HTERT RPE-1 (cell line): ENCODE results near the gene TNNC1.

Source experiments
- in situ Hi-C: fragments of 300-500 bp; cut with MboI; formaldehyde crosslinking; loops from 4 replicates; pipeline ENCODE4 v1.14.3; 2020; ENCODE audit warnings: low sequenced_read_pairs

The TNNC1 gene

GRCh38 chr3:52443791-52444687 is 9.8 kb downstream of the TNNC1 start:
- in situ Hi-C loops, result no loop called here

- in situ Hi-C loops, result no loop called here
These were observed 10.6 kb downstream of the TNNC1 start for GRCh38 chr3:52443268-52443610.

- in situ Hi-C loops, result no loop called here
These were observed 11.2 kb downstream of the TNNC1 start for GRCh38 chr3:52442409-52443267.

GRCh38 chr3:52441772-52442332 is 12.0 kb downstream of the TNNC1 start:
- in situ Hi-C loops, result no loop called here

- in situ Hi-C loops, result no loop called here
These were observed 12.6 kb downstream of the TNNC1 start for GRCh38 chr3:52441091-52441771.

GRCh38 chr3:52440671-52441070 is 13.2 kb downstream of the TNNC1 start:
- in situ Hi-C loops, result no loop called here

GRCh38 chr3:52440249-52440551 is 13.6 kb downstream of the TNNC1 start:
- in situ Hi-C loops, result no loop called here

GRCh38 chr3:52439426-52440248 is 14.2 kb downstream of the TNNC1 start:
- in situ Hi-C loops, result no loop called here

GRCh38 chr3:52438579-52439425 is 15.0 kb downstream of the TNNC1 start:
- in situ Hi-C loops, result no loop called here

- in situ Hi-C loops, result no loop called here
These were observed 15.8 kb downstream of the TNNC1 start for GRCh38 chr3:52438104-52438376.

- in situ Hi-C loops, result no loop called here
These were observed 16.3 kb downstream of the TNNC1 start for GRCh38 chr3:52437326-52438103.

GRCh38 chr3:52436500-52437149 is 17.2 kb downstream of the TNNC1 start:
- in situ Hi-C loops, result no loop called here

- in situ Hi-C loops, result no loop called here
These were observed 18.4 kb downstream of the TNNC1 start for GRCh38 chr3:52435246-52436101.

GRCh38 chr3:52434491-52435115 is 19.2 kb downstream of the TNNC1 start:
- in situ Hi-C loops, result no loop called here

GRCh38 chr3:52433996-52434479 is 19.8 kb downstream of the TNNC1 start:
- in situ Hi-C loops, result no loop called here

GRCh38 chr3:52433328-52433995 is 20.4 kb downstream of the TNNC1 start:
- in situ Hi-C loops, result no loop called here
